Fibroblast of lung (primary cell): ENCODE data around the gene MACROD1. TPM values are rescaled to one million over a fixed set of nuclear protein-coding genes. Genes with fewer than 3 reads are reported as not detected.
A peak's percentile ranks its signal among the peaks of the same experiment; 100 is the strongest.

Experiments used
- DNase-seq, 2 donors: peaks; one replicate each; pipeline versions ENCODE4 v3.0.0 to v3.0.0-alpha.2; 2010; ENCODE audit warnings: low read depth in 2 of 2
- H2AFZ ChIP-seq: 2 replicates; pipeline ENCODE4 v1.5.1; 2012; ENCODE audit warnings: low read length, control low read depth, inconsistent platforms
- H3K27ac ChIP-seq: 2 replicates; pipeline ENCODE4 v1.5.1; 2011; ENCODE audit warnings: low read length, control low read depth; ENCODE audit not compliant: insufficient read depth
- H3K27me3 ChIP-seq: 2 replicates; pipeline ENCODE4 v1.5.1; 2011; ENCODE audit warnings: mild to moderate bottlenecking, low read length; ENCODE audit not compliant: control insufficient read depth, insufficient read depth
- H3K36me3 ChIP-seq: 2 replicates; pipeline ENCODE4 v1.5.1; 2011; ENCODE audit warnings: low read length; ENCODE audit not compliant: control insufficient read depth, insufficient read depth
- H3K4me1 ChIP-seq: 2 replicates; pipeline ENCODE4 v1.5.1; 2011; ENCODE audit warnings: low read length; ENCODE audit not compliant: control insufficient read depth, insufficient read depth; ENCODE audit errors: extremely low read depth
- H3K4me2 ChIP-seq: 2 replicates; pipeline ENCODE4 v1.5.1; 2011; ENCODE audit warnings: low read length, control low read depth; ENCODE audit not compliant: insufficient read depth; ENCODE audit errors: extremely low read depth
- H3K4me3 ChIP-seq, 4 experiments: fragments of 200-600 bp in 1 of 4; sonication (generic) in 1 of 4; replicated peaks in 1 of 4; 2 replicates each; pipeline ENCODE4 v1.5.1; 2011 to 2016; ENCODE audit warnings: low read length in 4 of 4, low read depth in 3 of 4, mild to moderate bottlenecking in 3 of 4, control low read depth in 2 of 4, inconsistent platforms in 1 of 4, mixed read lengths in 1 of 4; ENCODE audit not compliant: insufficient read depth in 1 of 4; ENCODE audit errors: control extremely low read depth in 1 of 4
- H3K79me2 ChIP-seq: 2 replicates; pipeline ENCODE4 v1.5.1; 2012; ENCODE audit warnings: mild to moderate bottlenecking, low read length, inconsistent platforms; ENCODE audit not compliant: control insufficient read depth, insufficient read depth
- H3K9ac ChIP-seq: 2 replicates; pipeline ENCODE4 v1.5.1; 2011; ENCODE audit warnings: mild to moderate bottlenecking, low read length, control low read depth; ENCODE audit not compliant: insufficient read depth
- H3K9me3 ChIP-seq: 2 replicates; pipeline ENCODE4 v1.5.1; 2012; ENCODE audit warnings: low read depth, low read length; ENCODE audit not compliant: control insufficient read depth, insufficient read depth
- H4K20me1 ChIP-seq: 2 replicates; pipeline ENCODE4 v1.5.1; 2011; ENCODE audit warnings: low read length; ENCODE audit not compliant: control insufficient read depth, insufficient read depth; ENCODE audit errors: extremely low read depth
- EZH2 ChIP-seq: IDR thresholded peaks from 2 replicates; pipeline ENCODE4 v1.5.1; 2012; ENCODE audit warnings: low read length, control low read depth, mild to moderate bottlenecking; ENCODE audit errors: missing control alignments
- polyA plus RNA-seq, 2 donors: library from polyadenylated mRNA; depleted of rRNA in 1 of 2; stranded (reverse) in 1 of 2; unstranded in 1 of 2; fragments of >200 nt; gene quantifications; 2 replicates each; pipeline ENCODE4 v1.2.1, GENCODE V29; 2011 to 2012; ENCODE audit warnings: missing spikeins in 1 of 2
- total RNA-seq: library from RNA; depleted of rRNA; stranded (reverse); fragments of >200 nt; gene quantifications from 2 replicates; pipeline ENCODE4 v1.2.1, GENCODE V29; 2014
- TF ChIP-seq, protein P1 (sequence below), 2 donors: IDR thresholded peaks in 1 of 2; conservative IDR thresholded peaks in 1 of 2; 1 replicate in 1 of 2; 2 replicates in 1 of 2; pipeline ENCODE4 v1.5.1; 2011 to 2012; ENCODE audit warnings: low read length in 2 of 2, control low read depth in 1 of 2, inconsistent platforms in 1 of 2, low read depth in 1 of 2, mild to moderate bottlenecking in 1 of 2

The MACROD1 gene
- total and polyA plus RNA-seq, 2 donors (not counting 1 experiment from before 2014, with no cell fraction given) = 8.8 to 24.8 TPM

DNA sequence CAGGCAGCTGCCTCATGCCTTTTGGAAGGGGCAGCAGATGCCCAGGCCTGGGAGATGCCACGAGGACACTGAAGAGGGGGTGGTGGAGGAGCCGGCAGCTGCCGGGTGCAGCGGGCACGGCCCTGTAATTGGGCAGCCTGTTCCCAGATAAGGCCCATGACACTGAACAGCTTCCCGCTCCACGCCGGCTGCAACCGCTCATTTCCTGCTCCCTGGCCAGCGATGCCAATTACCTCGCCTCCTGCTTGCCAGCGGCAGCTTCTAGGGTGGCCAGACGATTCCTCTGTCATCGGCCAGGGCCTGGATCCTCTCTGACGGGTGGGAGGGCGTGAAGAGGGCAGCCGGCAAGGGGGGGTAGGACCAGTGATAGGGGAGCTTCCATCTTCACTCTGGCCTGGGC, 107.4 kb downstream of the MACROD1 start:
- Histone ChIP-seq H4K20me1 (no peaks in the 10 kb centered on the region), H3K9ac (no peak overlapping the region), H3K4me2 (no peak overlapping the region), H3K36me3 (no peaks in the 10 kb centered on the region), H3K4me3 (no peak overlapping the region), H3K27ac (no peak overlapping the region), H2AFZ (no peak overlapping the region), H3K27me3 (peaks cover 5% of the 10 kb centered on the region), H3K79me2 (no peaks in the 10 kb centered on the region), H3K4me1 (no peaks in the 10 kb centered on the region), H3K9me3 (no peaks in the 10 kb centered on the region)
- TF ChIP-seq EZH2 = no peak
- TF ChIP-seq, protein P1, sequence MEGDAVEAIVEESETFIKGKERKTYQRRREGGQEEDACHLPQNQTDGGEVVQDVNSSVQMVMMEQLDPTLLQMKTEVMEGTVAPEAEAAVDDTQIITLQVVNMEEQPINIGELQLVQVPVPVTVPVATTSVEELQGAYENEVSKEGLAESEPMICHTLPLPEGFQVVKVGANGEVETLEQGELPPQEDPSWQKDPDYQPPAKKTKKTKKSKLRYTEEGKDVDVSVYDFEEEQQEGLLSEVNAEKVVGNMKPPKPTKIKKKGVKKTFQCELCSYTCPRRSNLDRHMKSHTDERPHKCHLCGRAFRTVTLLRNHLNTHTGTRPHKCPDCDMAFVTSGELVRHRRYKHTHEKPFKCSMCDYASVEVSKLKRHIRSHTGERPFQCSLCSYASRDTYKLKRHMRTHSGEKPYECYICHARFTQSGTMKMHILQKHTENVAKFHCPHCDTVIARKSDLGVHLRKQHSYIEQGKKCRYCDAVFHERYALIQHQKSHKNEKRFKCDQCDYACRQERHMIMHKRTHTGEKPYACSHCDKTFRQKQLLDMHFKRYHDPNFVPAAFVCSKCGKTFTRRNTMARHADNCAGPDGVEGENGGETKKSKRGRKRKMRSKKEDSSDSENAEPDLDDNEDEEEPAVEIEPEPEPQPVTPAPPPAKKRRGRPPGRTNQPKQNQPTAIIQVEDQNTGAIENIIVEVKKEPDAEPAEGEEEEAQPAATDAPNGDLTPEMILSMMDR (conservative IDR thresholded peaks at IDR 0.05 in 1 of 2, IDR thresholded peaks at IDR 0.05 in 1 of 2; ENCODE audit: low read depth in 1 of 2, low read length in 2 of 2) = no peak
- peak in 1 of 2 donors; percentile 9 for DNase-seq

DNA sequence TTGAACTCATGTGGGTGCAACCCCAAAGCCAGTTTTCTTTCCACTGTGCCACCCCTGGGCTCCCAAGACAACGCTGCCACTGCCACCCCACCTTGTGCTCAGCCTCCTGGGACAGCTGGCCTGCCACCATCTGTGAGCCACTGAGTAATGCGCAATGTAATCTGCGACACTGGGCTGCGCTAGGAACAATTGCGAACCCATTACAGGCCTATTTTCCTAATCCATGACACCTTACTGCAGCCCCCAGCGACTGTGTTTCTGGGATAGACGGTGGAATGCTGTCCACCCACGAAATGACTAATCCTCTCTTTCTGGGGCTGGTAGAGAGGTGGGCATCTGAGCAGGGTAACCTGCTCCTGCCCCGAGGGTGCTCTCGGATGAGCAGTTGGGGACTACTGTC, 108.0 kb downstream of the MACROD1 start:
- Histone ChIP-seq H3K9ac (no peak overlapping the region), H3K27me3 (peaks cover 5% of the 10 kb centered on the region), H3K79me2 (no peaks in the 10 kb centered on the region), H3K27ac (no peak overlapping the region), H2AFZ (no peak overlapping the region), H3K4me2 (no peak overlapping the region), H4K20me1 (no peaks in the 10 kb centered on the region), H3K4me1 (no peaks in the 10 kb centered on the region), H3K4me3 (no peak overlapping the region), H3K9me3 (no peaks in the 10 kb centered on the region), H3K36me3 (no peaks in the 10 kb centered on the region)
- TF ChIP-seq EZH2 = no peak
- TF ChIP-seq, protein P1 (conservative IDR thresholded peaks at IDR 0.05 in 1 of 2, IDR thresholded peaks at IDR 0.05 in 1 of 2; ENCODE audit: low read depth in 1 of 2, low read length in 2 of 2) = no peak
- DNase-seq = no peak

DNA sequence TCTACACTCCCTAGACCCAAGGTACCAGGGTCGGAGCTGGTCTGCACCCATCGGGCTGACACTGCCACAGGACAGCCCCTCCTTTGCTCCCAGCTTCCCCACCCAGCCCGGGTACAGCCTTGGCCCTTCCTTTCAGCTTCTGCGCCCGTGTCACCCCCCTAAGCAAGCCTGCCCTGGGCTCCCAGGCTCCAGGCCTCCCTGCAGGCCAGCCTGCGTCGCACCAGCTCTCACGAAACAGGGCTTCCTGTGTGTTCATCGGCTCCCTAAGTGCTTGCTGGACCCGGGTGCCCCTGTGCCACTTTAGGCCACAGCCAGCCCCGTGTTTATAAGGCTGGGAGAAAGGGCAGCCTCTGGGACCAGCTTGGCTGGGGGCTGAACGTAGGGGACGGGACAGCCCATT, 109.1 kb downstream of the MACROD1 start:
- H3K4me1 ChIP-seq = no peaks in the 10 kb centered on the region
- peaks cover under 1% of the 10 kb centered on the region for H3K27me3 ChIP-seq
- TF ChIP-seq EZH2 = no peak
- TF ChIP-seq, protein P1 (conservative IDR thresholded peaks at IDR 0.05 in 1 of 2, IDR thresholded peaks at IDR 0.05 in 1 of 2; ENCODE audit: low read depth in 1 of 2, low read length in 2 of 2) = no peak

More for the DNA sequence above, 109.1 kb downstream of the MACROD1 start:
- no peaks in the 10 kb centered on the region for H3K9me3 ChIP-seq
- H2AFZ ChIP-seq = no peak overlapping the region
- no peak overlapping the region for H3K4me2 ChIP-seq
- no peak overlapping the region for H3K27ac ChIP-seq
- no peak for DNase-seq
- no peak overlapping the region for H3K9ac ChIP-seq
- H3K4me3 ChIP-seq = no peak overlapping the region
- no peaks in the 10 kb centered on the region for H4K20me1 ChIP-seq
- H3K79me2 ChIP-seq = no peaks in the 10 kb centered on the region
- no peaks in the 10 kb centered on the region for H3K36me3 ChIP-seq
